Effector memory CD4-positive, alpha-beta T cell (primary cell): ENCODE data around the gene DOCK2.

Experiments
- DNase-seq, 3 donors: peaks; one replicate each; pipeline ENCODE4 v3.0.0-alpha.2; 2020
- H3K27ac ChIP-seq: 2 replicates; pipeline ENCODE4 v1.7.0; 2013; ENCODE audit warnings: mild to moderate bottlenecking, low read length, moderate library complexity; ENCODE audit not compliant: insufficient read depth, poor library complexity, severe bottlenecking
- H3K27me3 ChIP-seq: replicated peaks from 2 replicates; pipeline ENCODE4 v1.7.0; 2013; ENCODE audit warnings: mild to moderate bottlenecking, low read length; ENCODE audit not compliant: insufficient read depth, control insufficient read depth, poor library complexity, severe bottlenecking
- H3K36me3 ChIP-seq: 2 replicates; pipeline ENCODE4 v1.7.0; 2013; ENCODE audit warnings: mild to moderate bottlenecking, low read length, moderate library complexity; ENCODE audit not compliant: control insufficient read depth, insufficient read depth
- H3K4me1 ChIP-seq: 2 replicates; pipeline ENCODE4 v1.7.0; 2013; ENCODE audit warnings: low read length, mild to moderate bottlenecking; ENCODE audit not compliant: control insufficient read depth, insufficient read depth, poor library complexity, severe bottlenecking
- H3K4me3 ChIP-seq: 2 replicates; pipeline ENCODE4 v1.7.0; 2013; ENCODE audit warnings: low read length, low read depth, mild to moderate bottlenecking; ENCODE audit not compliant: insufficient read depth, poor library complexity, severe bottlenecking
- H3K9me3 ChIP-seq: 2 replicates; pipeline ENCODE4 v1.7.0; 2013; ENCODE audit warnings: mild to moderate bottlenecking, low read length, moderate library complexity; ENCODE audit not compliant: control insufficient read depth

The DOCK2 gene

GRCh38 chr5:170105642-170106611 is 468.9 kb downstream of the DOCK2 start, which contains the start of gene FOXI1:
Gene FOXI1, plus strand, starts transcription at chr5:170105897. Its CDS starts 61 bp downstream, at chr5:170105958.
- Histone ChIP-seq H3K4me3 (no peak within 1 kb of the TSS), H3K4me1 (no peaks in the 10 kb centered on the region), H3K27me3 (no peaks in the 10 kb centered on the region), H3K27ac (no peak within 1 kb of the TSS), H3K9me3 (no peaks in the 10 kb centered on the region), H3K36me3 (no peaks in the 10 kb centered on the region)
- no peak for DNase-seq

GRCh38 chr5:170107674-170108073 is 470.6 kb downstream of the DOCK2 start:
- Histone ChIP-seq H3K27me3 (no peaks in the 10 kb centered on the region), H3K4me1 (no peaks in the 10 kb centered on the region), H3K4me3 (no peak overlapping the region), H3K36me3 (no peaks in the 10 kb centered on the region), H3K9me3 (no peaks in the 10 kb centered on the region), H3K27ac (no peak overlapping the region)
- no peak for DNase-seq

- H3K27me3 ChIP-seq = no peaks in the 10 kb centered on the region
- no peaks in the 10 kb centered on the region for H3K4me1 ChIP-seq
- no peak for DNase-seq
- no peak overlapping the region for H3K27ac ChIP-seq
- H3K9me3 ChIP-seq = no peaks in the 10 kb centered on the region
- H3K4me3 ChIP-seq = no peak overlapping the region
- no peaks in the 10 kb centered on the region for H3K36me3 ChIP-seq
Observed at GRCh38 chr5:170108266-170108785, 471.3 kb downstream of the DOCK2 start.

- Histone ChIP-seq H3K9me3 (no peaks in the 10 kb centered on the region), H3K27ac (no peak overlapping the region), H3K4me3 (no peak overlapping the region), H3K36me3 (no peaks in the 10 kb centered on the region), H3K4me1 (no peaks in the 10 kb centered on the region), H3K27me3 (no peaks in the 10 kb centered on the region)
- DNase-seq = no peak
Observed at GRCh38 chr5:170109059-170110031, 472.3 kb downstream of the DOCK2 start.

GRCh38 chr5:170110403-170111087 is 473.5 kb downstream of the DOCK2 start:
- DNase-seq = no peak
- H3K27ac ChIP-seq = no peak overlapping the region
- H3K4me1 ChIP-seq = no peaks in the 10 kb centered on the region

GRCh38 chr5:170111088-170111785 is 474.2 kb downstream of the DOCK2 start:
- H3K9me3 ChIP-seq = no peaks in the 10 kb centered on the region
- no peaks in the 10 kb centered on the region for H3K36me3 ChIP-seq
- H3K27me3 ChIP-seq = no peaks in the 10 kb centered on the region
- no peaks in the 10 kb centered on the region for H3K4me1 ChIP-seq
- no peak overlapping the region for H3K27ac ChIP-seq
- H3K4me3 ChIP-seq = no peak overlapping the region
- no peak for DNase-seq

More at GRCh38 chr5:170110403-170111087, 473.5 kb downstream of the DOCK2 start:
- Histone ChIP-seq H3K9me3 (no peaks in the 10 kb centered on the region), H3K36me3 (no peaks in the 10 kb centered on the region), H3K27me3 (no peaks in the 10 kb centered on the region), H3K4me3 (no peak overlapping the region)

- Histone ChIP-seq H3K4me1 (no peaks in the 10 kb centered on the region), H3K27ac (no peak overlapping the region), H3K9me3 (no peaks in the 10 kb centered on the region), H3K36me3 (no peaks in the 10 kb centered on the region), H3K27me3 (no peaks in the 10 kb centered on the region), H3K4me3 (no peak overlapping the region)
- no peak for DNase-seq
Observed at GRCh38 chr5:170112876-170113521, 475.9 kb downstream of the DOCK2 start.

GRCh38 chr5:170113522-170113900 is 476.4 kb downstream of the DOCK2 start:
- H3K27ac ChIP-seq = no peak overlapping the region
- no peaks in the 10 kb centered on the region for H3K27me3 ChIP-seq
- no peaks in the 10 kb centered on the region for H3K4me1 ChIP-seq
- DNase-seq = no peak
- no peaks in the 10 kb centered on the region for H3K36me3 ChIP-seq
- no peaks in the 10 kb centered on the region for H3K9me3 ChIP-seq
- H3K4me3 ChIP-seq = no peak overlapping the region
